H9 (cell line): ENCODE measurements around the gene TMEM225. TPM values are rescaled to one million over a fixed set of nuclear protein-coding genes. Genes with fewer than 3 reads are reported as not detected.
"Not testable (repeated sequence)": the region's sequence is repeated elsewhere in the genome, so short reads cannot be mapped to it uniquely, and the experiment has no call there.

ENCODE experiments used
- DNase-seq: peaks from one replicate; pipeline ENCODE4 v3.0.0-alpha.2; 2017
- H2AFZ ChIP-seq: one replicate; pipeline ENCODE4 v1.6.1; 2013; ENCODE audit warnings: mild to moderate bottlenecking, low read length, control low read depth, moderate library complexity
- H2AK5ac ChIP-seq: 2 replicates; pipeline ENCODE4 v1.6.1; 2013; ENCODE audit warnings: low read length, control low read depth, mixed read lengths; ENCODE audit not compliant: insufficient read length
- H2BK120ac ChIP-seq: one replicate; pipeline ENCODE4 v1.6.1; 2013; ENCODE audit warnings: low read depth, mild to moderate bottlenecking, low read length, control low read depth, inconsistent platforms; ENCODE audit not compliant: poor library complexity, severe bottlenecking
- H2BK12ac ChIP-seq: 2 replicates; pipeline ENCODE4 v1.6.1; 2013; ENCODE audit warnings: low read length, control low read depth, mixed read lengths, low read depth; ENCODE audit not compliant: insufficient read length
- H2BK15ac ChIP-seq: 2 replicates; pipeline ENCODE4 v1.6.1; 2013; ENCODE audit warnings: low read depth, low read length, control low read depth
- H2BK20ac ChIP-seq: one replicate; pipeline ENCODE4 v1.6.1; 2013; ENCODE audit warnings: low read depth, mild to moderate bottlenecking, low read length, control low read depth, inconsistent platforms; ENCODE audit not compliant: poor library complexity, severe bottlenecking
- H2BK5ac ChIP-seq: 2 replicates; pipeline ENCODE4 v1.6.1; 2013; ENCODE audit warnings: low read length, control low read depth, mixed read lengths; ENCODE audit not compliant: insufficient read length
- H3K14ac ChIP-seq: 2 replicates; pipeline ENCODE4 v1.6.1; 2013; ENCODE audit warnings: low read length, control low read depth; ENCODE audit not compliant: insufficient read depth
- H3K18ac ChIP-seq: 2 replicates; pipeline ENCODE4 v1.6.1; 2013; ENCODE audit warnings: low read depth, mild to moderate bottlenecking, mixed read lengths, low read length, control low read depth; ENCODE audit not compliant: insufficient read length
- H3K23ac ChIP-seq: 2 replicates; pipeline ENCODE4 v1.6.1; 2013; ENCODE audit warnings: low read length, control low read depth, mixed read lengths, low read depth; ENCODE audit not compliant: insufficient read length
- H3K23me2 ChIP-seq: 2 replicates; pipeline ENCODE4 v1.6.1; 2013; ENCODE audit warnings: low read depth, mild to moderate bottlenecking, mixed read lengths, low read length, control low read depth; ENCODE audit not compliant: insufficient read length, poor library complexity, severe bottlenecking
- H3K27ac ChIP-seq: 2 replicates; pipeline ENCODE4 v1.5.1; 2013; ENCODE audit warnings: low read length, control low read depth, mixed read lengths, low read depth; ENCODE audit not compliant: insufficient read length
- H3K27me3 ChIP-seq: 2 replicates; pipeline ENCODE4 v1.6.1; 2013; ENCODE audit warnings: low read length, control low read depth, inconsistent platforms; ENCODE audit not compliant: insufficient read depth
- H3K4ac ChIP-seq: 2 replicates; pipeline ENCODE4 v1.6.1; 2013; ENCODE audit warnings: low read depth, mild to moderate bottlenecking, control low read depth, inconsistent platforms, low read length, moderate library complexity
- H3K4me1 ChIP-seq: 2 replicates; pipeline ENCODE4 v1.6.1; 2013; ENCODE audit warnings: low read length, control low read depth, inconsistent platforms; ENCODE audit not compliant: insufficient read depth
- H3K4me2 ChIP-seq: 2 replicates; pipeline ENCODE4 v1.6.1; 2013; ENCODE audit warnings: low read length, control low read depth, mixed read lengths; ENCODE audit not compliant: insufficient read length, insufficient read depth
- H3K56ac ChIP-seq: 2 replicates; pipeline ENCODE4 v1.6.1; 2013; ENCODE audit warnings: low read depth, mild to moderate bottlenecking, mixed read lengths, low read length, control low read depth; ENCODE audit not compliant: insufficient read length
- H3K79me1 ChIP-seq: 2 replicates; pipeline ENCODE4 v1.6.1; 2013; ENCODE audit warnings: low read depth, mild to moderate bottlenecking, moderate library complexity, low read length, control low read depth, inconsistent platforms; ENCODE audit not compliant: insufficient read depth, poor library complexity, severe bottlenecking
- H3K79me2 ChIP-seq: 2 replicates; pipeline ENCODE4 v1.6.1; 2013; ENCODE audit warnings: low read length, control low read depth, inconsistent platforms; ENCODE audit not compliant: insufficient read depth
- H3K9ac ChIP-seq: 2 replicates; pipeline ENCODE4 v1.6.1; 2013; ENCODE audit warnings: low read length, control low read depth, mixed read lengths; ENCODE audit not compliant: insufficient read length; ENCODE audit errors: extremely low read depth
- H3K9me3 ChIP-seq: one replicate; pipeline ENCODE4 v1.6.1; 2013; ENCODE audit warnings: low read depth, low read length, inconsistent platforms; ENCODE audit not compliant: control insufficient read depth
- H3T11ph ChIP-seq: one replicate; pipeline ENCODE4 v1.6.1; 2013; ENCODE audit warnings: mild to moderate bottlenecking, low read length, control low read depth, inconsistent platforms
- H4K20me1 ChIP-seq: one replicate; pipeline ENCODE4 v1.6.1; 2013; ENCODE audit not compliant: control insufficient read depth, insufficient read length, insufficient read depth
- H4K5ac ChIP-seq: 2 replicates; pipeline ENCODE4 v1.6.1; 2013; ENCODE audit warnings: low read depth, mild to moderate bottlenecking, mixed read lengths, low read length, control low read depth; ENCODE audit not compliant: insufficient read length
- H4K8ac ChIP-seq: replicated peaks from 2 replicates; pipeline ENCODE4 v1.6.1; 2013; ENCODE audit warnings: low read length, control low read depth, mixed read lengths, low read depth; ENCODE audit not compliant: insufficient read length
- H4K91ac ChIP-seq: 2 replicates; pipeline ENCODE4 v1.6.1; 2013; ENCODE audit warnings: low read depth, mild to moderate bottlenecking, moderate library complexity, mixed read lengths, low read length, control low read depth; ENCODE audit not compliant: insufficient read length
- H3K27ac Mint-ChIP-seq, 3 experiments: 2 replicates in 2 of 3; 3 replicates in 1 of 3; pipeline ENCODE4 v1.8.0; 2020 to 2021; ENCODE audit warnings: mixed read lengths in 3 of 3, mild to moderate bottlenecking in 1 of 3, moderate library complexity in 1 of 3
- H3K27me3 Mint-ChIP-seq: 2 replicates; pipeline ENCODE4 v1.8.0; 2021; ENCODE audit warnings: low read depth, mild to moderate bottlenecking, moderate library complexity, mixed read lengths
- H3K36me3 Mint-ChIP-seq, 3 experiments: 2 replicates in 2 of 3; 3 replicates in 1 of 3; pipeline ENCODE4 v1.8.0; 2020 to 2021; ENCODE audit warnings: low read depth in 3 of 3, mixed read lengths in 3 of 3; ENCODE audit not compliant: insufficient read depth in 1 of 3
- H3K4me1 Mint-ChIP-seq, 2 experiments: 2 replicates each; pipeline ENCODE4 v1.8.0; 2020; ENCODE audit warnings: mixed read lengths in 2 of 2
- H3K4me3 Mint-ChIP-seq, 2 experiments: 2 replicates in 1 of 2; 3 replicates in 1 of 2; pipeline ENCODE4 v1.8.0; 2020 to 2021; ENCODE audit warnings: mild to moderate bottlenecking in 2 of 2, mixed read lengths in 2 of 2, moderate library complexity in 1 of 2
- H3K9me3 Mint-ChIP-seq, 2 experiments: 2 replicates in 1 of 2; 3 replicates in 1 of 2; pipeline ENCODE4 v1.8.0; 2020; ENCODE audit warnings: mild to moderate bottlenecking in 2 of 2, mixed read lengths in 2 of 2, moderate library complexity in 1 of 2
- CTCF ChIP-seq: fragments of 200-600 bp; sonication (generic); conservative IDR thresholded peaks from 3 replicates; pipeline ENCODE4 v1.8.0; 2021; ENCODE audit warnings: antibody characterized with exemption, mild to moderate bottlenecking
- WGBS: extraction: QIAGEN DNeasy Blood & Tissue Kit; methylation state at CpG from one replicate; pipeline ENCODE4 v1.1.7; 2013; ENCODE audit warnings: missing lambda C conversion rate, low lambda C conversion rate, mixed read lengths; ENCODE audit not compliant: insufficient read length; ENCODE audit errors: extremely low coverage; 5-methylcytosine and 5-hydroxymethylcytosine counted together
- total RNA-seq: library from RNA; stranded (reverse); gene quantifications from 2 replicates; pipeline ENCODE4 v1.2.1, GENCODE V29; 2021

The TMEM225 gene
- total RNA-seq, 1 experiment from 2014 or later: not detected

- Histone ChIP-seq H2AK5ac (no peak overlapping the region), H3K4ac (no peak overlapping the region), H3K79me1 (no peaks in the 10 kb centered on the region), H4K20me1 (no peaks in the 10 kb centered on the region), H3K79me2 (no peaks in the 10 kb centered on the region), H3K23me2 (no peaks in the 10 kb centered on the region), H3K27ac (no peak overlapping the region), H3K9me3 (no peaks in the 10 kb centered on the region), H3K4me2 (no peak overlapping the region), H2BK20ac (no peak overlapping the region), H3K4me1 (no peaks in the 10 kb centered on the region), H2BK120ac (no peak overlapping the region), H4K91ac (no peak overlapping the region), H2BK5ac (no peak overlapping the region), H3K27me3 (no peaks in the 10 kb centered on the region), H2BK15ac (no peak overlapping the region), H2AFZ (no peak overlapping the region), H4K5ac (no peak overlapping the region), H3K14ac (no peak overlapping the region), H3K23ac (no peak overlapping the region), H3K18ac (no peak overlapping the region), H3K56ac (no peak overlapping the region), H2BK12ac (no peak overlapping the region), H3T11ph (no peak overlapping the region), H3K9ac (no peak overlapping the region), H4K8ac (no peak overlapping the region)
- H3K27ac Mint-ChIP-seq: no peak overlapping the region
- no peaks in the 10 kb centered on the region for H3K27me3 Mint-ChIP-seq
- H3K4me3 Mint-ChIP-seq: no peak overlapping the region
- H3K9me3 Mint-ChIP-seq: peaks cover 7% of the 10 kb centered on the region in 2 experiments
- WGBS: no CpG with 5 or more reads among the region's 4 CpGs
- H3K4me1 Mint-ChIP-seq: peaks cover 6 to 8% of the 10 kb centered on the region in 2 experiments
- no peak for TF ChIP-seq CTCF
- peaks cover 3 to 8% (median 3%) of the 10 kb centered on the region in 3 experiments; a peak in 5 of 7 replicates for H3K36me3 Mint-ChIP-seq
- DNase-seq: no peak
These were observed 4.6 kb downstream of the TMEM225 start for GRCh38 chr11:123880912-123881311.

GRCh38 chr11:123867795-123868194, 17.7 kb downstream of the TMEM225 start:
- not testable (repeated sequence) for H3K27ac Mint-ChIP-seq, H3K23me2 ChIP-seq, H3T11ph ChIP-seq, H3K4me1 ChIP-seq, H3K56ac ChIP-seq, H3K79me2 ChIP-seq, H2AFZ ChIP-seq, H3K4ac ChIP-seq, H2BK15ac ChIP-seq, H3K9ac ChIP-seq, H2AK5ac ChIP-seq, H3K27me3 ChIP-seq, H4K91ac ChIP-seq, H2BK120ac ChIP-seq, H3K18ac ChIP-seq, H3K9me3 ChIP-seq, H3K4me3 Mint-ChIP-seq, H3K79me1 ChIP-seq, H3K9me3 Mint-ChIP-seq, H4K20me1 ChIP-seq, H4K5ac ChIP-seq, DNase-seq, H3K23ac ChIP-seq, H2BK5ac ChIP-seq, H2BK20ac ChIP-seq, H3K4me2 ChIP-seq, H4K8ac ChIP-seq, H3K27me3 Mint-ChIP-seq, H2BK12ac ChIP-seq, H3K27ac ChIP-seq, H3K14ac ChIP-seq
- Mint-ChIP-seq H3K4me1 (peaks cover 2 to 11% of the 10 kb centered on the region in 2 experiments), H3K36me3 (peaks cover 1 to 27% (median 21%) of the 10 kb centered on the region in 3 experiments; a peak in 6 of 7 replicates)
- no CpG with 5 or more reads among the region's 9 CpGs for WGBS
